Coronary artery (tissue), 2 donors: Measurements from ENCODE around the gene CGB8.
"Not testable (repeated sequence)": the region's sequence is repeated elsewhere in the genome, so short reads cannot be mapped to it uniquely, and the experiment has no call there.

Experiments used
- DNase-seq: peaks from one replicate; pipeline ENCODE4 v3.0.0-alpha.2; 2017; ENCODE audit warnings: low spot score
- H3K27ac ChIP-seq, 2 donors: fragments of 200-600 bp; sonication (generic); one replicate each; pipeline ENCODE4 v1.5.1; 2016 to 2019
- H3K4me3 ChIP-seq: fragments of 200-600 bp; sonication (generic); 2 replicates; pipeline ENCODE4 v1.5.1; 2016; ENCODE audit warnings: mild to moderate bottlenecking, moderate library complexity
- CTCF ChIP-seq: fragments of 200-600 bp; sonication (generic); IDR thresholded peaks from one replicate; pipeline ENCODE4 v1.5.1; 2019; ENCODE audit warnings: antibody characterized with exemption

CGB8 gene

GRCh38 chr19:49085020-49085867, 36.3 kb upstream of the CGB8 start, which contains the start of gene SNRNP70:
Gene SNRNP70 (plus strand): TSS chr19:49085451. CDS start chr19:49086415, 964 bp downstream.
- DNase-seq = peak; percentile 98
- H3K27ac ChIP-seq = peak within 1 kb of the TSS; percentile 70 to 94

GRCh38 chr19:49084206-49085019, 35.5 kb upstream of the CGB8 start:
- no peak for DNase-seq
- H3K4me3 ChIP-seq = peak overlapping the region; percentile 92
- H3K27ac ChIP-seq = peak overlapping the region; percentile 70 to 94
- TF ChIP-seq CTCF = no peak

More at GRCh38 chr19:49085020-49085867, 36.3 kb upstream of the CGB8 start, which contains the start of gene SNRNP70:
- H3K4me3 ChIP-seq = peak within 1 kb of the TSS; percentile 92
- no peak for TF ChIP-seq CTCF

- no peak for DNase-seq
- no peak overlapping the region for H3K27ac ChIP-seq
- H3K4me3 ChIP-seq = no peak overlapping the region
- TF ChIP-seq CTCF = no peak
Measured at GRCh38 chr19:49081273-49081672, 32.4 kb upstream of the CGB8 start.

- H3K4me3 ChIP-seq = no peak overlapping the region
- H3K27ac ChIP-seq = no peak overlapping the region
- TF ChIP-seq CTCF = no peak
- no peak for DNase-seq
Measured at GRCh38 chr19:49080392-49080791, 31.5 kb upstream of the CGB8 start.

GRCh38 chr19:49074869-49075268, 26.0 kb upstream of the CGB8 start:
- H3K4me3 ChIP-seq, H3K27ac ChIP-seq, DNase-seq: not testable (repeated sequence)
- peak; percentile 58 for TF ChIP-seq CTCF

- no peak for TF ChIP-seq CTCF
- no peak for DNase-seq
- no peak overlapping the region for H3K27ac ChIP-seq
- no peak overlapping the region for H3K4me3 ChIP-seq
Measured at GRCh38 chr19:49073514-49074378, 24.8 kb upstream of the CGB8 start.
